ENCODE results near the gene ARFRP1.
A peak's percentile ranks its signal among the peaks of the same experiment; 100 is the strongest.

ARFRP1 gene

DNA sequence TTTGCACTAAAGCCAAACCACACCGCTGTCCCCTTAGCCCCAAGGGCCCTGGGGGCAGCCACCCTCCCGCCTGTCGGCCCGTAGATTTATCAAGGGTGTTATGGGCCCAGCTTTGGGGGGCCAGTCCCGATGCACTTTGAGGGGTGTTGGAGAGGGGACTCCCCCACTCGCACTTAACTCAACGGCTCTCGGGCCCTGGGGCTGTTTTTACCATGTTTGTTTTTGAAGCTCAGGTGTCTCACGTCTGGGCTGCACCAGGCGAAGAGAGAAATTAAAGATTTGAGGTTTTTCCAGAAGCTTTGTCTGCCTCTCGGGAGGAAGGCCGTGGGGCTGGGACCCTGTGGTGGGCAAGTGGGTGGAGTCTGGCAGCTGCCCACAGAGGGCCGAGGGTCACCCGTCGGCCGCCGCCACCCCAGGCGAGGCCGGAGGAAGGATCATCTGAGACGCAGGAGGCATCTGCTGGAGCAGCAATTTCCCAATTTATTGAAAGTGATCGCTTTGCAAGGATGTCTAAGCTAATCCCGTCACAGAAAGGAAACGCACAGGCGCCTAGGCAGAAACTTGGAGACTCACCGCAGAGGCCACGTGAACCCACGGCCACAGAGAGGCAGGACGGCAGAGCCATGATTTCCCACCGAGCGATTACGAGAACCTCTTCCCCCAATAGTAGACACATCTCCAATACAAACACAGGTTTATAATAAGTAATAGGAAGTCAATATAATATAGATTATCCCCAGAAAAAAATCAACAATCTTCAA lies 35.6 kb upstream of the ARFRP1 start:
- DNase-seq, result no peak

- DNase-seq, result no peak
Observed at GRCh38 chr20:63742381-63743024, 34.7 kb upstream of the ARFRP1 start.

DNA sequence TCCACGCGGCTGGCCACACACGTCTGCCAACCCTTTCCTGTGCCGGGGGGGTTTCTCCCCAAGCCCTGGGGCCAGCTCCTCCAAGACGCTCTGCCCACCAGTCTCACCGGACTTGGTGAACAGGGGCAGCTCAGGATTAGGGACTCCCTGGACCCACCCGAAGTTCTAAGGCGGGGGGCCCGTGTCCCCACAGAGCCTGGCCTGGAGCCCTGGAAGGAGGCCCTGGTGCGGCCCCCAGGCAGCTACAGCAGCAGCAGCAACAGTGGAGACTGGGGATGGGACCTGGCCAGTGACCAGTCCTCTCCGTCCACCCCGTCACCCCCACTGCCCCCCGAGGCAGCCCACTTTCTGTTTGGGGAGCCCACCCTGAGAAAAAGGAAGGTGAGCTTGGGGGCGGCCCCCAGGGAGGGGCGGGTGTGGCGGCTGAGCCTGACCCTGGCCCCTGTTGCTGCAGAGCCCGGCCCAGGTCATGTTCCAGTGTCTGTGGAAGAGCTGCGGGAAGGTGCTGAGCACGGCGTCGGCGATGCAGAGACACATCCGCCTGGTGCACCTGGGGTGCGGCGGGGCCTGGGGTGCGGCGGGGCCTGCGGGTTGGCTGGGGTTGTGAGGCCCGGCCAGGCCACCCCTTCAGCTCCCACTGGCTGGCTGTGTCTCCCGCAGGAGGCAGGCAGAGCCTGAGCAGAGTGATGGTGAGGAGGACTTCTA lies 34.1 kb upstream of the ARFRP1 start:
- DNase-seq, result no peak

DNA sequence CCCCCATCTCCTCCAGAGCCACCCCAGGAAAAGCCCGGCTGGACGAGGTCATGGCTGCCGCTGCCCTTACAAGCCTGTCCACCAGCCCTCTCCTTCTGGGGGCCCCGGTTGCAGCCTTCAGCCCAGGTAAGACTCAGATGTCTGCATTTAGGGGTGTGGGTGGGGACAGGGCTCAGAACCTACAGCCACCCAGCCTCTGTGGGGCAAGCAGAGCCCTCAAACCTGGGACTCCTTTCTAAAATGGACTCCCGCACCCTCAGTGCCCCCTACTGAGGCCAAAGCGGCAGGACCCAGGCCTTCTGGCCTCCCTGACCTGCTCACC lies 33.5 kb upstream of the ARFRP1 start:
- DNase-seq, result no peak

- no peak for DNase-seq
Observed at GRCh38 chr20:63740627-63741353, 33.0 kb upstream of the ARFRP1 start.

GRCh38 chr20:63740070-63740626 lies 32.4 kb upstream of the ARFRP1 start:
- DNase-seq, result no peak

DNA sequence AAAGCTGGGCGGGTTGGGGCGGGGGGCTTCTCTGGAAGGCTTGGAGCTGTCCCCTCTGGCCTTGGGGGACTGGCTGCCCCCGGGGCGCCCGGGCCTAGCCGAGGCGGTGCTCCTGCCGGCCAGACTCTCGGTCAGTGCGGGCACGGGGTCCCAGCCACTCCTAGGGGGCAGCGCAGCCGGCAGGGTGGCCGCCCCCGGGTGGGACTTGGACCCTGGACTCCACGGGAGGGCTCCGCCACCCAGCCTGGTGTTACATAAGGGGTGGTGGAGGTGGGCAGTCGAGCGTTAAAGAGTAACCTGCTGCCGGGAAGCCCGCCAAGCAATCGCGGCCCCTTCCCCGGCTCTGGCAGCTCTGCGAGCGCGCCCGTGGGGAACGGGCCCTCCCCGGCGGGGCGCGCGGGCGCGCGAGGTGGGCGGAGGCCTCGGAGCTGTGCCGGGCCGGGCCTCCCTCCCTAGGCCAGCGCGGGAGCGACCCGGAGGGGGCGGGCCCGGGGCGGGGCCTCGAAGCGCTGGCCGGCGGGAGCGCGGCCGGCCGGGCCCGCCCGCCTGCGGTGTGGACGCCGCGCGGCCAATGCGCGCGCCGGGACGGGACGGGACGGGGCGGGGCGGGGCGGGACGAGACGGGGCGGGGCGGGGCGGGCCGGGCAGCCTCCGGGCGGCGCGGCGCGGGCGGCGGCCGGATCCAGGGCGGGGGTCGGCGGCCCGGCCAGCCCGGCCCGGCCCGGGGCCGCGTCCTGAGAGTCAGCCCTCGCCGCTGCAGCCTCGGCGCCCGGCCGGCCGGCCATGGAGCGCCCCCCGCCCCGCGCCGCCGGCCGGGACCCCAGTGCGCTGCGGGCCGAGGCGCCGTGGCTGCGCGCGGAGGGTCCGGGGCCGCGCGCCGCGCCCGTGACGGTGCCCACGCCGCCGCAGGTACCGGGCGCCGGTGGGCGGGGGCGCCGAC lies 31.6 kb upstream of the ARFRP1 start, which contains the start of gene SLC2A4RG:
TSS of gene SLC2A4RG (plus strand) at position 647 of the 940 bp plus-strand sequence. CDS start at position 784, 137 bp downstream.
- peak; percentile 66 for DNase-seq

DNA sequence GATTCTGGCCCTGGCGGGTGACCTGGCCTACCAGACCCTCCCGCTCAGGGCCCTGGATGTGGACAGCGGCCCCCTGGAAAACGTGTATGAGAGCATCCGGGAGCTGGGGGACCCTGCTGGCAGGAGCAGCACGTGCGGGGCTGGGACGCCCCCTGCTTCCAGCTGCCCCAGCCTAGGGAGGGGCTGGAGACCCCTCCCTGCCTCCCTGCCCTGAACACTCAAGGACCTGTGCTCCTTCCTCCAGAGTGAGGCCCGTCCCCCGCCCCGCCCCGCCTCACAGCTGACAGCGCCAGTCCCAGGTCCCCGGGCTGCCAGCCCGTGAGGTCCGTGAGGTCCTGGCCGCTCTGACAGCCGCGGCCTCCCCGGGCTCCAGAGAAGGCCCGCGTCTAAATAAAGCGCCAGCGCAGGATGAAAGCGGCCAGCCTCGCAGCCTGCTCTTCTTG lies 30.9 kb upstream of the ARFRP1 start:
- DNase-seq, result no peak

- DNase-seq, result no peak
Observed at GRCh38 chr20:63737945-63738686, 30.3 kb upstream of the ARFRP1 start.

GRCh38 chr20:63737695-63737944 lies 29.8 kb upstream of the ARFRP1 start:
- DNase-seq, result no peak

DNA sequence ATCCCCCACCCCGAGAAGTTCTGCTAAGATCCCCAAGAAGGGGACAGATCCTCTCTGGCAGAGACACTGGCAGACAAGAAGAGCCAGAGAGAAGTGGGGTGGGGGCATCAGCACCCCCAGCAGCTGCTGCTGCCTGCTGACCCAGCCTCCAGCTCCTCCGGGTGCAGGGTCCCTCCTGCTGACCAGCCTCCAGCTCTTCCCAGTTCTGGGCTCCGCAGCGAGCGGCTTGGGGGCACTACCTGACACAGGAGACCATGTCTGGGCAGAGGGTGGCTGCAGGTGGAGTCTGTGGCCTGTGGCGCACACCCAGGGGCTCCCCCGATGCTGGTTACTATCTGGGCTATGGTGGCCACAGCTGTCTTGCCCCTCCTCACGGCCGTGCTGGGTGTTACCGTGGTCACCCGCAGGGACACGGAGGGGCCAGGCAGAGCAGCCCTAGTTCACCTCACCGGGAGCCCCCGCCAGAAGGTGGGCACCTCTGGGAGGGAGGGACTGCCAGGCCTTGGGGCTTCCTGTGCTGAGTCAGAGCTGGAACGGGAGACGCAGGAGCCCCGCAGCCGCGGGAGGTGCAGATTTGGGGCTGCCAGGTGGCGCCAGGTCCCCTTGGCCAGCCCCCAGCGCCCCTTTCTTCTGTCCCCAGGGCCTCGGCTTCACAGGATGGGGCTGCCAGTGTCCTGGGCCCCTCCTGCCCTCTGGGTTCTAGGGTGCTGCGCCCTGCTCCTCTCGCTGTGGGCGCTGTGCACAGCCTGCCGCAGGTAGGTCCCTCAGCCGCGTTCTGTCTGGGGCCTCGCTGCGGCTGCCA lies 29.3 kb upstream of the ARFRP1 start:
- DNase-seq, result peak; percentile 67

GRCh38 chr20:63735859-63736718 lies 28.3 kb upstream of the ARFRP1 start, which contains the start of gene LIME1:
Gene LIME1, plus strand, starts transcription at chr20:63736664. Its CDS starts 886 bp downstream, at chr20:63737550.
- DNase-seq, result peak; percentile 75

DNA sequence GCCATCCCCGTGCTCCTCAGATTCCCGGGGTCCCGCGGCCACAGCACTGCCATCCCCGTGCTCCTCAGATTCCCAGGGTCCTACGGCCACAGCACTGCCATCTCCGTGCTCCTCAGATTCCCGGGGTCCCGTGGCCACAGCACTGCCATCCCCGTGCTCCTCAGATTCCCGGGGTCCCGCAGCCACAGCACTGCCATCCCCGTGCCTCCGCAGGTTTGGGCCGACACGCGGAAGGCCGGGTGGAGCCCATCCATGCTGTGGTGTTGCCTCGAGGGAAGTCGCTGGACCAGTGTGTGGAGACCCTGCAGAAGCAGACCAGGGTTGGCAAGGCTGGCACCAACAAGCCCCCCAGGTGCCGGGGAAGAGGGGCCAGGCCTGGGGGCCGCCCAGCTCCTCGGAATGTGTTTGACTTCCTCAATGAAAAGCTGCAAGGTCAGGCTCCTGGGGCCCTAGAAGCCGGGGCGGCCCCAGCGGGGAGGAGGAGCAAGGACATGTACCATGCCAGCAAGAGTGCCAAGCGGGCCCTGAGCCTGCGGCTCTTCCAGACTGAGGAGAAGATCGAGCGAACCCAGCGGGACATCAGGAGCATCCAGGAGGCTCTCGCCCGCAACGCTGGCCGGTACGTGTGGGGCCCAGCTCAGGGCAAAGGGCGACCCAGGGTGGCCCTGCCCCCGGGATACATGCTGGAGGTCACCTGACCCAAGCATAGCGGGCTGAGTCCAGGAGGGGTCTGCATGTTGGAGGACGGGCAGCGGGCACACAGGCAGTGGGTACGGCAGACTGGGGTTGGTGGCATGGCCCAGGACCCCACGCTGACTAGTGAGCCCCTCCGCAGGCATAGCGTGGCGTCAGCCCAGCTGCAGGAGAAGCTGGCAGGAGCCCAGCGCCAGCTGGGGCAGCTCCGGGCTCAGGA lies 27.4 kb upstream of the ARFRP1 start:
- DNase-seq, result no peak

DNA sequence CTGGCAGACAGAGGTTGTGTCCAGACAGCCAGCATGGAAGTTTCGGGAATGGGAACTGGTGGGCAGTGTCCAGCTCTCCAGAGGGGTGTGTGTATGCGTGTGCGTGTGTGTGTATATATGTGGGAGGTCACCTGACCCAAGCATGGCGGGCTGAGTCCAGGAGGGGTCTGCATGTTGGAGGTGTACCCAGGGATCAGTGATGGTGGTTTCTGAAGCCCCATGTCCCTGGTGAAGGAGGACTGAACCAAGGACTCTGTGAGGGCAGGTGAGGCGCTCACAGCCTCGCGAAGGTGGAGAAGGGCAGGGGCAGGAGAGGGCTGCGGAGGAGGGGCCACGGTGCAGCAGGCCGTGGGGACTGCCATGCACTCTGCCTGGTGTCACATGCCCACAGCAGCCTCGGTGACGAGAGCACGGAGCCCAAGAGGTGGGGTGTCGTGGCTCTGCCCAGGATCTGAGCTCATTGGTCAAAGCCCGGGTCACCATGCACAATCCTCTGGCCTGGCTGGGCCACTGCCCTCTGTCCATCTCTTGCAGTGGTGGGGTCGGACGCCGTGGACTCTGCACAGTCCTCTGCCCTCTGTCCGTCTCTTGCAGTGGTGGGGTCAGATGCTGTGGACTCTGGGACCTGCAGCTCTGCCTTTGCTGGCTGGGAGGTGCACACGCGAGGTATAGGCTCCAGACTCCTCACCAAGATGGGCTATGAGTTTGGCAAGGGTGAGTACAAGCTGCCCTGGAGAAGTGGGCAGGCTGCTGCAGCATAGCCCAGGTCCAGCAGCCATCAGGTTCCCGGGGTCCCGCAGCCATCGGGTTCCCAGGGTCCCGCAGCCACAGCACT lies 26.6 kb upstream of the ARFRP1 start:
- DNase-seq, result no peak

GRCh38 chr20:63733579-63734081 lies 25.9 kb upstream of the ARFRP1 start:
- no peak for DNase-seq

DNA sequence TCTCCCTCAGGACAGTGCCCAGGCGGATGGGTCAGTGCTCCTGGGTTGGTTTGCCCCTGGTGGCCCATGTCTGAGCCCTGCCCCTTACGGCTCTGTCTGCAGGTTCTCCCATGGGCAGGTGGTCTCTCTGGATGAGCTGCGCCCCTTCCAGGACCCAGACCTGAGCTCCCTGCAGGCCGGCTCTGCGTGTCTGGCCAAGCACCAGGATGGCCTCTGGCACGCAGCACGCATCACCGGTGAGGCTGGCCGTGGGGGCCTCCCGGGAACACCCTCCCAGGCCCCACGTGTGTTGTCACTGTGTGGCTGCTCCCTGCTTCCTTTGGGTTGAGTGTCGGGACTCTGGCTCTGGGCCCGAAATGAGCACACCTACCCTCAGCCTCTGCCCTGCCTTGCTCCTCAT lies 25.3 kb upstream of the ARFRP1 start:
- DNase-seq, result no peak
